UCSD-AML1 (cell line): ENCODE data around the gene RAB8A.
"Not testable (repeated sequence)": the region's sequence is repeated elsewhere in the genome, so short reads cannot be mapped to it uniquely, and the experiment has no call there.

Source experiments
- DNase-seq: peaks from one replicate; lab custom pipeline; 2025; ENCODE audit not compliant: unreplicated experiment; lab: John Stamatoyannopoulos, UW

Gene RAB8A

DNA sequence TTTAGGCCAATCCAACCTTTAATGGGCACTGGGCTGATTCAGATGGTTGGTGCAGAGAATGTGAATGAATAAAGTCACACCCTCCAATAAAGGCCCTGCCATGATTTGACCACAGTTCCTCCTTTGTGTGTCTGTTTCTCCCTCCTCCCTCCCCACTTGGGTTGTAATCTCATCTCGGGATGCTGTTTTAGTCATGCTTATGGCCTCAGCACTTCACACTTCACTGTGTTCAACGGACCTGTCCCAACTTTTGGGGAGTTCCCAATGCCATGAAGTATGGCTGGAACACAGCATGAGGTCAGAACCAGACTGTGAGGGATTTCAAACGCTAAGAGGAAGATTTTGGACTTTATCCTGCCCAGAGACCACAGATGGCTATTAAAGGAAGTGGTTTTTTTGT is 5.6 kb upstream of the RAB8A start:
- no peak for DNase-seq

- DNase-seq = no peak
These were observed 442 bp downstream of the RAB8A start for GRCh38 chr19:16111909-16112752.

DNA sequence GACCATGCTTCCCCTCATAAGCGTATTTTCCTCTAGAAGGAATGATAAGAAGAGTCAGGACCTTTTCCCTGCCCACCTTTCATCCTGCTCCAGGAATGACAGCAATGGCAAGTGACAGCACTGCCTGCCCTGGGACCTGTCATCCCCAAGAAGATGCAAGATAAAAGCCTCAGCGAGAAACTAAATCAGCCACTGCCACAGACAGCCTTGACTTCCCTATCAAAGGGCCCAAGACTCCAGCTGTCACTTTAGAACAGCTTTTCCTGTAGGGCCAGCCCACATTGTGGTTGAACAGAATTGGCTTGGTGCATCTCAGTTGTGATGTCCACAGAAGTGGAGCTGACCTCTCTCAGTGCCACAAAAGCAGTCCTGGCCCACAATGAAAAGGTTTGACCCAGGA is 1.1 kb downstream of the RAB8A start:
- DNase-seq = peak; percentile 51

DNA sequence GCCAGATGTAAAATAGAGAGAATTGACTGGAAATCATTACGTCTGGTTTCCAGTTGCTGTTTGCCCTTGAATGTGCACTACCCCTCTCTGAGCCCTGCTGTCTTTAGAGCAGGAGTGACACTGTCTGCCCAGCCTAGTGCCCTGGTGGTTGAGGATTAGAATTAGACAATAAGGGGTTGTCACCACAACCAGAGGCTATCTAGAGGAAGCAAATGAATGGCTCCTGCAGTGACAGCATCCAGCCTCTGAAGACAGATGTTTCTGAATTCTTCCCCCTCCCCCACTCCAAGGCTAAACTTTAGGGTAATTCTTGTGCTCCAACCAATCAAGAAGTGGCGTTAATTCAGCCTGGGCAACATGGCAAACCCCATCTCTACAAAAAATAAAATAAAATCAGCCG is 2.0 kb downstream of the RAB8A start:
- DNase-seq = peak; percentile 22

- no peak for DNase-seq
These were observed 3.8 kb downstream of the RAB8A start for GRCh38 chr19:16115301-16116039.

GRCh38 chr19:16116067-16116466 is 4.4 kb downstream of the RAB8A start:
- no peak for DNase-seq

- DNase-seq = peak; percentile 43
These were observed 5.9 kb downstream of the RAB8A start for GRCh38 chr19:16117594-16118033.

GRCh38 chr19:16118489-16119033 is 6.9 kb downstream of the RAB8A start:
- DNase-seq = peak; percentile 69

- DNase-seq = not testable (repeated sequence)
These were observed 7.6 kb downstream of the RAB8A start for GRCh38 chr19:16119075-16119857.

DNA sequence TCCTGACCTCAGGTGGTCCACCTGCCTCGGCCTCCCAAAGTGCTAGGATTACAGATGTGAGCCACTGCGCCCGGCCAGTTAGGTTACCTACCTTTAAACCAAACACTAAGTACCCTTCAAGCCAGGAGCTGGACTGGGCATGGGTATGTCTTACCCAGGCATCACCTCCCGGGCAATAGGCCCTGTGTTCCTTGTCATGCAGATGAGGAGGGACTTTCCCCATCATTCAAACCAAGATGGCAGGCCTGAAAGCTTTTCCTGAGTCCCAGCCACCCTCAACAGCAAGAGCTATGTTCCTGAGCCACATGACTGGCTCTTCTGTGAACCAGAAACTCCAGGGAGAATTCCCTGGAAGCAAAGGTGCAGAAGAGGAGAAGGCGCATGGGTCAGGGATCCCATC is 9.5 kb downstream of the RAB8A start:
- DNase-seq = no peak

GRCh38 chr19:16121967-16122366 is 10.3 kb downstream of the RAB8A start:
- no peak for DNase-seq

DNA sequence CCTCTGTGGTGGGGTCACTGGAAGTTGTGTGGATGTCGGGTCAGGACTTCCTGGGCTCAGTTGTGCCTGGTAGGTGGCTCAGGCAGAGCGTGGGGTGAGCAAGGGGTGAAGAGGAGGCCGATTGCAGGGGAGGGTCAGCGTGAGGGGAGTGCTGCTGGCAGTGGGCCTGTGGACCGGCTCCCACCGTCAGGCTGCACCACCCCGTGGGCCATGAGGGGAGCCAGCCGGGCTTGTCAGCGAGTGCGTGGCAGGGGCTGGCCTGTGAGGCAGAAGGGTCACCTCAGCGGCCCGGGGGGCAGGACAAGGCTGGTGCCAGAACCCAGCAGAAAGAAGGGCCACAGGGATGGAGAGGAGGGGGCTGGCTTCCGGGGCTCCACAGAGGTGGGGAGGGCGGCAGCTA is 13.3 kb downstream of the RAB8A start:
- DNase-seq = no peak

DNA sequence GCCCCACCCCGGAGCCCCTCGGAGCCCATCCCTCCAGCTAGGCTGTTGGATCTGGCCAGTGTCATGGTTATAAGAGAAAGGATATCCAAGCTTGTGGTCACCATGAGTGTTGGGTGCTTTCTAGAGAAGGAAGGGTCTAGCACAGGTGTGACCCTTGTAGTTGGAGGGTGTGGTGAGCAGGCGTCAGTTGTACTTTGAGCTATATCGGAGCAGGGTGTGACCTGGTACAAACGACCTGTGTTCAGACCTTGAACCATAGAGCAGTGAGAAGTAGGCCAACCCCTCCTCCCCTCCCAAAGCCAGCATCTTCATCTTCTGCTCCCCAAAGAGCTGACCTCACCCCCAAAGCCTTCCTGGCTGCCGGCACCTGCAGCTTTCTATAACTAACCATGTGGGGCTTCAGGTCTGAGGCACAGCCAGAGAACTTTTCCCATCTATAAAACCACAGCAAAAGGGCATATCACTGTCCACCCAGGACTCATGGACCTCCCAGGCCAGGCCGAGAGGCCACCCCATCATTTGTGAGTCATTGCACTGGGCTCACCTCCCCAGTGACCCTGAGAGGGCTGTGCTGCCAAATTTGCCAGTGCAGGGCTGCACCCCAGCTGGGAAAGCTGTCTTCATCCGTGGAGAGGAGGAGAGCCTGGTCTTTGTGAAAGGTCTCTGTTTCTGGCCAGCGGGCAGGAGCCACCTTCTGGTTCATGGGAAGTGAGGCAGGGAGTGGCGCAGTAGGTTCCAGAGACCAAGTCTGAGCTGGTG is 14.2 kb downstream of the RAB8A start:
- DNase-seq = no peak

DNA sequence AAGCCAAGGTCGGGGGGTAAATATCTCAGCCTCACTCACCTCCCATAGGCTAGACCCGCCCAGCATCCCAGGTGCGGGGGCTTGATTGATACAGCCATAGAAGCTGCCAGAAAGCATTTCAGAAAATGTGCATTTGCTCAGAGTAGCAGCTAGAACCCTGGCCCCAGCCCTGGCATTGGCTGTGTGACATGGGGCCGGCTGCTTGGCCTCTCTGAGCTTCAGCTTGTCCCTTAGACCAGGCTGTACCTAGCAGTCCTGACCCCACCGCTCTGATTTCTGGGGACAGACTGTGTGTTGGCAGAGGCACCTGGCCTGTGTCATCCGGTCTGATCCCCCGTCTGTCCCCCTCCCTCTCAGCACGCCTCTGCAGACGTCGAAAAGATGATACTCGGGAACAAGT is 15.4 kb downstream of the RAB8A start:
- no peak for DNase-seq

DNA sequence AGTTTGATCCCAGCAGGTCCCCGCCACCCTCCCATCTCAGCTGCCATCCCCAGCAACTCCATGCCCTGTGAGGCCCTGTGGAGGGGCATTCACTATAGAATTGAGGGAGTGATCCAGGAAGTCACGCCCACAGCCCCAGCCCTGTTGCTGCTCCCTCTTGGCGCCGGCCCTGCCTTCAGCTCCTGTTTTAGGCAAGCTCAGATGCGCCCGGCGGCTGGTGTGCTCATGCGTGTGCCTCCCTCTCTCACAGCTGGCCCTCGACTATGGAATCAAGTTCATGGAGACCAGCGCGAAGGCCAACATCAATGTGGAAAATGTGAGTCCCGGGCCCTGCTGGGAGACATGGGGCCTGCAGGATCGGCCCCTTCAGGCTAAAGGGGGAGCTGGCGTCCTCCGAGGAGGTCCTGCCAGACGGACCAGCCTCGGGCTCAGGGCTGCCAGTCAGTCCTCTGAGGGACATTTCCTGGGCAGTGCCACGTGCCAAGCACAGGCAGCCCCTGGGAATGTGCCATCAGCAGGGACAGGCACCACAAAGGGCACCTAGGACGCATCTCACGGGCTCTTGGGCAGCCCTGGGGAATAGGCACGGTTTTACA is 16.2 kb downstream of the RAB8A start:
- no peak for DNase-seq

GRCh38 chr19:16131648-16132047 is 20.0 kb downstream of the RAB8A start:
- no peak for DNase-seq

DNA sequence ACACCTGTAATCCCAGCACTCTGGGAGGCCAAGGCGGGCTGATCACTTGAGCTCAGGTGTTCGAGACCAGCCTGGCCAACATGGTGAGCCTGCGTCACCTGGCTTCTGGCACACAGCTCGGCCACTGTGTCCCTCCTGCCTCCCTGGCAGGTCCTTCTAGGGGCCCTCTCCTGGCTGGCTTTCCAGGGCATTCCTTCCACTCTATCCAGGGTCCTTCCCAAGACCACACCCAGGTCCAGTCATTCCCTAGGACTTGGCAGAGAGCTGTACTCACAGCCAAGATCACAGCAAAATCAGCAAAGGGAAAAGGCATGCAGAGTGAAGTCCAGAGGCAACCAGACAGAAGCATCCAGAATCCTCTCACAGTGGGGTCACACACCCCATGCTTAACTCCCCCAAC is 22.1 kb downstream of the RAB8A start:
- DNase-seq = no peak

DNA sequence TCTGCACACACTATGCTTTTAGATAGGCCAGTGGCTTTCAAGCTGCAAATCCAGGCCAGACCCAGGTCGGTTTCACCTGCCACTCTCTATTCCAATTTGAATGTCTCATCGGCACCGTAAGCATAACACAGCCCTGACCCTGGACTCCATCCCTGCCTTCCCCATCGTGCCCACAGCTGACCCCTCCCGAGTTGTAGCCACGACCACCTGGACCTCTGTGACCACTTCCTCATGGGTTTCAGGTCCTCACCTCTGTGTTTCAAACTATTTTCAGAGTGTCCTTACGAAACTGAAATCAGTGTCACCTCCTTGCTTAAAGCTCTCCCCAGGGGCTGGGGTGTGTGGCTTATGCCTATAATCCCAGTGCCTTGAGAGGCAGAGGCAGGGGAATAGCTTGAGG is 22.8 kb downstream of the RAB8A start:
- no peak for DNase-seq

GRCh38 chr19:16135430-16136127 is 23.9 kb downstream of the RAB8A start:
- DNase-seq = peak; percentile 18
